ENCODE measurements around the gene FAM53B.

DNA sequence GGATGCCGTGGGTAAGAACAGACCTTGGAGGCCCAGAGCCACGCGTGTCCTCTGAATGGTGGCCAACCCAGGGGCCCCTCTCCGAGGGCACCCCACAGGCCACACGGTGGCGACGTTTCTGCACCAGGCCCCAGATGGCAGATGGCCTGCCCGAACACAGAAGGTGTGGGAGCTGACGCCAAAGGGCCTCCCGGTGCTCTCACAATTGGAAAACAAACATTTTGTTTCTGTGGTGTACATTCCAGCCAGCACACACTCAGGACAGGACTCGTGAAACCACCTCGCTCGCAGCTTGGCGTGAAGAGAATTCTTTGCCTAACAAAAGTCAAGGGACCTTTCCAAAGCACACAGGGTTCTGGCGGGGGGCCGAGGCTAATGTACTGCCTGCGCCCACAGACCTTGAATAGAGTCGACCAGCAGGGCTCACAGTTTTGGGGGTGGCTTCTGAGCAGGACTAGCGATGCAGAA is 112.1 kb downstream of the FAM53B start:
- no peak for TF ChIP-seq EZH2 (IDR thresholded peaks at IDR 0.05; ENCODE audit: insufficient read depth, poor library complexity, severe bottlenecking)
- no peak for TF ChIP-seq EZH2phosphoT487 (IDR thresholded peaks at IDR 0.05; ENCODE audit: insufficient read depth, low read depth)
